ENCODE data around the gene NPR2. TPM values are rescaled to one million over a fixed set of nuclear protein-coding genes. Genes with fewer than 3 reads are reported as not detected.

NPR2 gene
- total and polyA plus RNA-seq, 8 donors, result 2.2 to 14.6 (median 3.6) TPM

DNA sequence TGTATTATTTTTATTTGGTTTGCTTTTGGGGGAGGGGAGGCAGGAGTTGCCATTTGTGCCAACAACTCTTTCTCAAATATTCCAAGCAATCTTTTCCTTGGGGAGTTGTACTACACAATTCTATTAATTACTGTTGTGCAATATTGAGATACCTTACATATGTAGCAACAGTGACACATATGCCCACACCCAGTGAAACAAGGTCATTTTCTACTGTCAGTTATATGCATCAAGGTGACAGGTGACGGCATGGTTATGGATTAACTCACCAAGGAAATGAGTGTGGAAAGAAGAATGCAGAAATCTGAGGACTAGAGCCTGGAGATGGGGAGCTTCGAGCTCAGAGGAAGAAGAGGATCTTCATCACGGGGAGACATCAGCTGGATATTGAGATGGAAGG, 19.4 kb upstream of the NPR2 start:
- H3K4me1 ChIP-seq, result peaks cover 12 to 25% (median 19%) of the 10 kb centered on the region in 3 donors
- intact Hi-C loops (cut with DNase I), result no loop called here
- TF ChIP-seq, protein P1, sequence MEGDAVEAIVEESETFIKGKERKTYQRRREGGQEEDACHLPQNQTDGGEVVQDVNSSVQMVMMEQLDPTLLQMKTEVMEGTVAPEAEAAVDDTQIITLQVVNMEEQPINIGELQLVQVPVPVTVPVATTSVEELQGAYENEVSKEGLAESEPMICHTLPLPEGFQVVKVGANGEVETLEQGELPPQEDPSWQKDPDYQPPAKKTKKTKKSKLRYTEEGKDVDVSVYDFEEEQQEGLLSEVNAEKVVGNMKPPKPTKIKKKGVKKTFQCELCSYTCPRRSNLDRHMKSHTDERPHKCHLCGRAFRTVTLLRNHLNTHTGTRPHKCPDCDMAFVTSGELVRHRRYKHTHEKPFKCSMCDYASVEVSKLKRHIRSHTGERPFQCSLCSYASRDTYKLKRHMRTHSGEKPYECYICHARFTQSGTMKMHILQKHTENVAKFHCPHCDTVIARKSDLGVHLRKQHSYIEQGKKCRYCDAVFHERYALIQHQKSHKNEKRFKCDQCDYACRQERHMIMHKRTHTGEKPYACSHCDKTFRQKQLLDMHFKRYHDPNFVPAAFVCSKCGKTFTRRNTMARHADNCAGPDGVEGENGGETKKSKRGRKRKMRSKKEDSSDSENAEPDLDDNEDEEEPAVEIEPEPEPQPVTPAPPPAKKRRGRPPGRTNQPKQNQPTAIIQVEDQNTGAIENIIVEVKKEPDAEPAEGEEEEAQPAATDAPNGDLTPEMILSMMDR (IDR thresholded peaks at IDR 0.05), result no peak
- peak; percentile 57 to 71 (median 64) for ATAC-seq
- H3K36me3 ChIP-seq, result no peaks in the 10 kb centered on the region
- FAIRE-seq, result no peak
- no peak overlapping the region for H3K4me3 ChIP-seq
- no peaks in the 10 kb centered on the region for H3K9me3 ChIP-seq
- no peak for DNase-seq
- H3K27me3 ChIP-seq, result no peaks in the 10 kb centered on the region
- peak overlapping the region in 2 of 4 donors; percentile 70 to 80 for H3K27ac ChIP-seq
- 34 to 42% methylated on average over 3 of the region's 3 CpGs for WGBS, 2 donors

DNA sequence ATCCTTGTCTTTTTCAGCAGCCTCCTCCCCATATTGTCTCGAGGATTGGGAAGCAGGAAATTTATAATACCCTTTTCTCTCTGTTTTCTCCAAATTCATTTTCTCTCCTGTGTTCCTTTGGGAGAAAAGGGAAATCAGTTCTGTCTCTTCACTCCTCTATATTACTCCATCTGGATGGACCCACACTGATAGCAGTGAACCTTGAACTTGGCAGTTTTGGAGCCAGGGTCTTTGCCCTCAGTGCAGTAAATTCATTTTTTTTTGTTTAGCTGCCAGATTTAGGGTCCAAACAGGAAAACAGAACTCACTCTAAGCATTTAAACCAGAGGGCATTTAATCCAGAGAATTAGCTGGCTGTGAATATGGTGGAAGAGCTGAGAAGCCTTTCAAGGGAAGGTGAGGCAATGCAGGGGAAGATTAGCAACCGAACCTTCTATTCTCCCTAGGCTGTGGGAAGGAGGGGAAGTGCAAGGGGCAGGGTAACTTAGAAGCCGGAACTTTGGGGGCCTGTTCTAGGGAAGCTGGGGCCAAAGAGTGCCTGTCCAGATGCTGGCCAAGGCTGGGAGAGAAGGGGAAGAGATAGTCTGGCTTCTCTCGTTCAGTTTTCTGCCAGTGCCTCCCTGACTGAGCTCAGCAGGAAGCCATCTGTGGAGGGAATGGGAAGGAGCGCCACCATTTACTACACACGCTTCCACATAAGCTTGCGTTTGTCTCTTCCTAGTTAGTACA, 16.3 kb upstream of the NPR2 start:
- FAIRE-seq (no peak), ATAC-seq (peak in 1 of 4 donors; percentile 5), DNase-seq (no peak)
- intact Hi-C loops (cut with DNase I), result no loop called here
- H3K4me3 ChIP-seq, result no peak overlapping the region
- TF ChIP-seq, protein P1 (IDR thresholded peaks at IDR 0.05), result no peak
- no peaks in the 10 kb centered on the region for H3K36me3 ChIP-seq
- no peaks in the 10 kb centered on the region for H3K9me3 ChIP-seq
- H3K27me3 ChIP-seq, result no peaks in the 10 kb centered on the region
- 81 to 84% methylated on average over 7 of the region's 7 CpGs for WGBS, 2 donors
- peaks cover 12 to 25% (median 19%) of the 10 kb centered on the region in 3 donors for H3K4me1 ChIP-seq
- H3K27ac ChIP-seq, result no peak overlapping the region

DNA sequence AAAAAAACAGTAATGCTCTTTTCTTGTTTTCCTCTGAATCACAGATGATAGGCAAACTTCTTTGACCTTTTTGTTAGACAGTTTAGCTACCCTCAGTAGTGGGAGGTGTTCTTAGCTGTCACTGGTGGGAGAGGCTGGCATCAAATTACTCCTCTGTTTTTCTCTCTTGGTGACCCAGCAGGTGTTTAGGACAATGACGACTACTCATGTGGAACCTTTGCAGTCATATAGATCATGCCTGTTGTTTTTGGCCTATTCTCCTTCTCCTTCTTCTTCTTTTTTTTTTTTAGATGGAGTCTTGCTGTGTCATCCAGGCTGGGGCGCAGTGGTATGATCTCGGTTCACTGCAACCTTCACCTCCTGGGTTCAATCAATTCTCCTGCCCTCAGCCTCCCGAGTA, 15.4 kb upstream of the NPR2 start:
- no peaks in the 10 kb centered on the region for H3K9me3 ChIP-seq
- FAIRE-seq (no peak), ATAC-seq (no peak), DNase-seq (no peak)
- no peaks in the 10 kb centered on the region for H3K36me3 ChIP-seq
- H3K27me3 ChIP-seq, result no peaks in the 10 kb centered on the region
- peaks cover 6 to 16% (median 13%) of the 10 kb centered on the region in 3 donors for H3K4me1 ChIP-seq
- WGBS, 2 donors, result 78 to 91% methylated on average over 4 of the region's 4 CpGs
- intact Hi-C loops (cut with DNase I), result no loop called here
- TF ChIP-seq, protein P1 (IDR thresholded peaks at IDR 0.05), result no peak
- H3K4me3 ChIP-seq, result no peak overlapping the region
- H3K27ac ChIP-seq, result no peak overlapping the region

DNA sequence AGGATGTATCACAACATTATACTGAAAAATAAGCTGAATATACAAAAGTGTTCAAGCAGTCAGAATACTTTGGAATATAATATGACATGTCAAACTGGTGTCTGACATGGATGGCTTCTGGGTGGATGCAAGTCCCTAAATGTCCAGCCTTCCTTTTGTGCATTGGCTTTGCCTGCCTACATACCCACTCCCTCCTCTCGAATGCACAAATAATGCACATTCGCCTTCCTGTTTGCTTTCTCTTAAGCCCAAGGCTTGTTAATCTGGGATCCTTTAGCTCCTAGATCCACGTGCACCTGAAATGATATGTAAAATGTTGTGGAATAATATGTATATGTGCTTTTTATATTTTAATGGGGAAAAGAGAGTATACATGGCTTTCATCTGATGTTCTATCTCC, 12.9 kb upstream of the NPR2 start:
- H3K27ac ChIP-seq, result no peak overlapping the region
- FAIRE-seq, result no peak
- WGBS, 2 donors, result 90 to 93% methylated on average over 3 of the region's 3 CpGs
- H3K36me3 ChIP-seq, result no peaks in the 10 kb centered on the region
- no peaks in the 10 kb centered on the region for H3K27me3 ChIP-seq
- no peak overlapping the region for H3K4me3 ChIP-seq
- H3K4me1 ChIP-seq, result no peaks in the 10 kb centered on the region
- DNase-seq, result no peak
- no peaks in the 10 kb centered on the region for H3K9me3 ChIP-seq
- ATAC-seq, result no peak
- TF ChIP-seq, protein P1 (IDR thresholded peaks at IDR 0.05), result no peak
- intact Hi-C loops (cut with DNase I), result no loop called here

DNA sequence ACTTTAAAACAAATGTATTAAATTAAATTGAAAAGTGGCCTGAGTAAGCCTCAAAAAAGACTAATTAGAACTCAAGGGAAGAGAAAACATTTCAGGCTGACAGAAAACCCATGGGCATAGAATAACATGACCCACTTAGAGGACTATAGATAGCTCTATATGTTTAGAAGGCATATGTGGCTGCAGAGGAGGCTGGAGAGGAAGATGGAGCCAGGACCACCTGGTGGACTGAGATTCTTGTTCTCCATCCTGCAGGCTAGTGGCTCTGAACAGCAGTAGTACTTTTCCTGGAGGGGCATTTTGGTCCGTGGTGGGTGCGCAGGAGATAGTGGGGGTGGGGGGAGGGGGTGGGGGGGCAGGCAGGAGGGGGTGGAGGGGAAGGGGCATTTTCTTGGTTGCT, 10.3 kb upstream of the NPR2 start:
- no peak for DNase-seq
- Histone ChIP-seq H3K4me1 (no peaks in the 10 kb centered on the region), H3K4me3 (no peak overlapping the region), H3K36me3 (no peaks in the 10 kb centered on the region), H3K27me3 (no peaks in the 10 kb centered on the region), H3K9me3 (no peaks in the 10 kb centered on the region), H3K27ac (no peak overlapping the region)
- TF ChIP-seq, protein P1 (IDR thresholded peaks at IDR 0.05), result no peak
- no peak for FAIRE-seq
- no peak for ATAC-seq
- intact Hi-C loops (cut with DNase I), result no loop called here
- 66 to 75% methylated on average over 2 of the region's 2 CpGs for WGBS, 2 donors

All from pancreas (tissue), 10 donors.